ENCODE data around the gene CYP2D6. TPM values are rescaled to one million over a fixed set of nuclear protein-coding genes. Genes with fewer than 3 reads are reported as not detected.
"Not testable (repeated sequence)": the region's sequence is repeated elsewhere in the genome, so short reads cannot be mapped to it uniquely, and the experiment has no call there.

Gene CYP2D6
- total RNA-seq, 2 experiments from 2014 or later, result 1.5 to 2.0 TPM

DNA sequence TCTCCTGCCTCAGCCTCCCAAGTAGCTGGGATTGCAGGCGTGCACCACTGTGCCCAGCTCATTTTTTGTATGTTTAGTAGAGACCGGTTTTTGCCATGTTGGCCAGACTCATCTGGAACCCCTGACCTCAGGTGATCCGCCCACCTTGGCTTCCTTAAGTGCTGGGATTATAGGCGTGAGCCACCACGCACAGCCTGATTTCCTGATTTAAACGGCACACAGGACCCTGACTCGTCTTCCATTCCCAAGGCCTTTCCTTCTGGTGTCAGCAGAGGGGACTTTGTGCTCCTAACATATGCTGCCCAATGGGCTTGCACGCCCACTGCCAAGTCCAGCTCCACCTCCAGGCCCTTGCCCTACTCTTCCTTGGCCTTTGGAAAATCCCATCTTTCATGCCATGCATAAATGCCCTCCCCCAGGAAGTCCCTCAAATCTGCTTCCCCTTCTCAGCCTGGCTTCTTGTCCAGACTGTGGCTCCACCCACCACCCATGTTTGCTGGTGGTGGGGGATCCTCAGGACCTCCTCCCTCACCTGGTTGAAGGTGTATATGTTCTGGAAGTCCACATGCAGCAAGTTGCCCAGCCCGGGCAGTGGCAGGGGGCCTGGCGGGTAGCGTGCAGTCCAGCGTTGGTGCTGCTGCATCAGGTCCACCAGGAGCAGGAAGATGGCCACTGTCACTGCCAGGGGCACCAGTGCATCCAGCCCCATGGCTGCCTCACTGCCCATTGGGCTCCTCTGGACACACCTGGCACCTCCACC, 23.9 kb upstream of the CYP2D6 start:
- Mint-ChIP-seq H3K4me3 (no peak overlapping the region), H3K27me3 (no peaks in the 10 kb centered on the region), H3K9me3 (no peaks in the 10 kb centered on the region), H3K36me3 (ENCODE audit: low read depth) (no peaks in the 10 kb centered on the region), H3K4me1 (ENCODE audit: low read depth) (no peaks in the 10 kb centered on the region), H3K27ac (no peak overlapping the region)
- POLR2A ChIA-PET, result no interaction called here
- ATAC-seq, result no peak
- no peak for DNase-seq
- TF ChIP-seq, protein P1, sequence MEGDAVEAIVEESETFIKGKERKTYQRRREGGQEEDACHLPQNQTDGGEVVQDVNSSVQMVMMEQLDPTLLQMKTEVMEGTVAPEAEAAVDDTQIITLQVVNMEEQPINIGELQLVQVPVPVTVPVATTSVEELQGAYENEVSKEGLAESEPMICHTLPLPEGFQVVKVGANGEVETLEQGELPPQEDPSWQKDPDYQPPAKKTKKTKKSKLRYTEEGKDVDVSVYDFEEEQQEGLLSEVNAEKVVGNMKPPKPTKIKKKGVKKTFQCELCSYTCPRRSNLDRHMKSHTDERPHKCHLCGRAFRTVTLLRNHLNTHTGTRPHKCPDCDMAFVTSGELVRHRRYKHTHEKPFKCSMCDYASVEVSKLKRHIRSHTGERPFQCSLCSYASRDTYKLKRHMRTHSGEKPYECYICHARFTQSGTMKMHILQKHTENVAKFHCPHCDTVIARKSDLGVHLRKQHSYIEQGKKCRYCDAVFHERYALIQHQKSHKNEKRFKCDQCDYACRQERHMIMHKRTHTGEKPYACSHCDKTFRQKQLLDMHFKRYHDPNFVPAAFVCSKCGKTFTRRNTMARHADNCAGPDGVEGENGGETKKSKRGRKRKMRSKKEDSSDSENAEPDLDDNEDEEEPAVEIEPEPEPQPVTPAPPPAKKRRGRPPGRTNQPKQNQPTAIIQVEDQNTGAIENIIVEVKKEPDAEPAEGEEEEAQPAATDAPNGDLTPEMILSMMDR (IDR thresholded peaks at IDR 0.05), result no peak
- CTCF ChIA-PET, result no interaction called here
- intact Hi-C loops (cut with micrococcal nuclease), result no loop called here

DNA sequence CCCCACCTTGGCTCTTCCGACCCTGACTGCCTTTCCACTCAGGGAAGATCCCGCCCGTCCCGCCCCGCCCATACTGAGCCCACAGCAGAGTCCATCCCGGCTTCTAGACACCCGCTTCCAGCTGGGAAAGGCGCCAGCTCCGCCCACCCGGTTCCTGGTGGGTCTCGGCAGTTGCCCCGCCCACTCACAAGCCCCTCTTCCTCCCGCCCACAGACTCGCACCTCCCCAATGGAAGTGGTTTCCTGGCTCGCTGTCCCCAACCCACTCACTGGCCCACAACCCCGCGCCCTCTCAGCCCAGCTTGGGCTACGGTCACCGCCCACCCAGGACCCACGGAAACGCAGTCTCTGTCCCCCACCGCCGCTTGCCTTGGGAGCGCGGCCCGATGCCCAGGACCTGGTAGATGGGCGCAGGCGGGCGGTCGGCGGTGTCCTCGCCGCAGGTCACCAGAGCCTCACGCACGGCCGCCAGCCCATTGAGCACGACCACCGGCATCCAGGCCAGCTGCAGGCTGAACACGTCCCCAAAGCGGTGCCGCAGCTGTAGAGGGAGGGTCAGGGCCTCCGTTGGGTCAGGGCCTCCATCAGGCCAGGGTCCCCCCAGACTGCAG, 22.2 kb upstream of the CYP2D6 start:
- Mint-ChIP-seq H3K4me1 (ENCODE audit: low read depth) (no peaks in the 10 kb centered on the region), H3K36me3 (ENCODE audit: low read depth) (no peaks in the 10 kb centered on the region), H3K27ac (no peak overlapping the region), H3K4me3 (no peak overlapping the region), H3K27me3 (no peaks in the 10 kb centered on the region), H3K9me3 (no peaks in the 10 kb centered on the region)
- DNase-seq (no peak), ATAC-seq (no peak)
- POLR2A ChIA-PET, result no interaction called here
- TF ChIP-seq, protein P1 (IDR thresholded peaks at IDR 0.05), result no peak
- intact Hi-C loops (cut with micrococcal nuclease), result no loop called here
- CTCF ChIA-PET, result interaction anchor here (0.6 kb wide), 1 partner anchor 109 kb away, joined by 3 read pairs; no protein-coding TSS in a partner anchor

DNA sequence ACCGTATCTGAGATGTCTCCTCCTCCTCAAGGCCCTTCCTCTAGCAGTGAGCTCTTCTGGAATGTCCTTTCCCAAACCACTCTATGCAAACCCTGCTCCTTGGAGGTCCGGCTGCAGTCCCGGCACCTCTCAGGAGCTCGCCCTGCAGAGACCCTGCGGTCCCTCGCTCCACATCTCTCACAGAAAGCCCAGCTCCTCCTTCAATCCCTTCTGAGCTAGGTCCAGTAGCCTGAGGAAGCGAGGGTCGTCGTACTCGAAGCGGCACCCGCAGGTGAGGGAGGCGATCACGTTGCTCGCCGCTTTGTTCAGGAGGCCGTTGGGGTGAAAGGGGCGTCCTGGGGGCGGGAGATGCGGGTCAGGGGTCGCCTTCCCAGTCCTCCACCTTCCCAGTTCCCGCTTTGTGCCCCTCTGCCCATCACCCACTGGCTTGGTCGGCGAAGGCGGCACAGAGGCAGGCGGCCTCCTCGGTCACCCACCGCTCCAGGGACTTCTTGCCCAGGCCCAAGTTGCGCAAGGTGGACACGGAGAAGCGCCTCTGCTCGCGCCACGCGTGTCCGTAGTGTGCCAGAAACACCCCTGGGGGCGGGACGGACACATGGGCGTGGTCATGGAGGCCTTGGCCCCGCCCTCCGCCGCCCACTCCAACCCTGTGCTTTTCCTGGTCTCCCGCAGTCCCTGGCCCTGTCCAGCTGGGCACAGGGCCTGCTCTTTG, 21.5 kb upstream of the CYP2D6 start:
- ATAC-seq (no peak), DNase-seq (no peak)
- TF ChIP-seq, protein P1 (IDR thresholded peaks at IDR 0.05), result no peak
- ChIA-PET POLR2A (no interaction called here), CTCF (interaction anchor here (0.6 kb wide), 1 partner anchor 108 kb away, joined by 3 read pairs; no protein-coding TSS in a partner anchor)
- Mint-ChIP-seq H3K27ac (no peak overlapping the region), H3K27me3 (no peaks in the 10 kb centered on the region), H3K4me3 (no peak overlapping the region), H3K4me1 (ENCODE audit: low read depth) (no peaks in the 10 kb centered on the region), H3K9me3 (no peaks in the 10 kb centered on the region), H3K36me3 (ENCODE audit: low read depth) (no peaks in the 10 kb centered on the region)
- intact Hi-C loops (cut with micrococcal nuclease), result no loop called here

DNA sequence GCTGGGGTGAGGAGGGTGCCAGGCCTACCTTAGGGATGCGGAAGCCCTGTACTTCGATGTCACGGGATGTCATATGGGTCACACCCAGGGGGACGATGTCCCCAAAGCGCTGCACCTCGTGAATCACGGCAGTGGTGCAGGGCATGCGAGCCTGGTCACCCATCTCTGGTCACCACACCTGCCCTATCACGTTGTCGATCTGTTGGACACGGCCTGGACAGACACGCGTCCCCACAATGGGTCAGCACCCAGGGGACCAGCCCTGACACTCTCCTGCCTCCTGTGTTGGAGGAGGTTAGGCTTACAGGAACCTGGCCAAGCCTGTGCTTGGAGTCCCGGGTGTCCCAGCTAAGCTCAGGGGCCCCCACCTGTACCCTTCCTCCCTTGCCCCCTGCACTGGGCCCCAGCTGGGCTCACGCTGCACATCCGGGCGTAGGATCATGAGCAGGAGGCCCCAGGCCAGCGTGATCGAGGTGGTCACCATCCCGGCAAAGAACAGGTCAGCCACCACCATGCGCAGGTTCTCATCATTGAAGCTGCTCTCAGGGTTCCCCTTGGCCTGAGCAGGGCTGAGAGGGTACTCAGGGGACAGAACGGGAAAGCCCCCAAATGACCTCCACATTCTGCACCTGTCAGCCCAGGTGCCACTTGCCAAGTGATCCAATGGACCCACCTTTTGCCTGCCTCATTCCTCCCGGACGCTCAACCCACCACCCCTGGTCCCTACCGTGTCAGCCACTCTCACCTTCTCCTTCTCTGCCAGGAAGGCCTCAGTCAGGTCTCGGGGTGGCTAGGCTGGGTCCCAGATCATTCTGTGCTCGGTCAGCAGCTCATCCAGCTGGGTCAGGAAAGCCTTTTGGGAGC, 20.3 kb upstream of the CYP2D6 start:
- DNase-seq (no peak), ATAC-seq (no peak)
- POLR2A ChIA-PET, result no interaction called here
- Mint-ChIP-seq H3K36me3 (ENCODE audit: low read depth) (no peaks in the 10 kb centered on the region), H3K27me3 (no peaks in the 10 kb centered on the region), H3K9me3 (no peaks in the 10 kb centered on the region), H3K4me1 (ENCODE audit: low read depth) (no peaks in the 10 kb centered on the region), H3K4me3 (no peak overlapping the region), H3K27ac (no peak overlapping the region)
- intact Hi-C loops (cut with micrococcal nuclease), result no loop called here
- TF ChIP-seq, protein P1 (IDR thresholded peaks at IDR 0.05), result no peak
- CTCF ChIA-PET, result no interaction called here

DNA sequence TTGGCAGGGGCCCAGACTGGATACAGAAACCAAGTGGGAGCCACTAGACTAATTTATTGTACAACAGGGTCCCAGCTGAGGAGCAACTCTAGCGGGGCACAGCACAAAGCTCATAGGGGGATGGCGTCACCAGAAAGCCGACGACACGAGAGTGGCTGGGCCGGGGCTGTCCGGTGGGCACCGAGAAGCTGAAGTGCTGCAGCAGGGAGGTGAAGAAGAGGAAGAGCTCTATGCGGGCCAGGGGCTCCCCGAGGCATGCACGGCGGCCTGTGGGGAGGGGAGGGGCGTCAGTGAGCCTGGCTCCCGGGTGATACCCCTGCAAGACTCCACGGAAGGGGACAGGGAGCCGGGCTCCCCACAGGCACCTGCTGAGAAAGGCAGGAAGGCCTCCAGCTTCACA, 19.2 kb upstream of the CYP2D6 start:
- CTCF ChIA-PET; H3K36me3 Mint-ChIP-seq (ENCODE audit: low read depth): not testable (repeated sequence)

More for the DNA sequence above, 19.2 kb upstream of the CYP2D6 start:
- H3K27me3 Mint-ChIP-seq; DNase-seq; H3K4me1 Mint-ChIP-seq (ENCODE audit: low read depth); POLR2A ChIA-PET; H3K27ac Mint-ChIP-seq; intact Hi-C loops (cut with micrococcal nuclease); ATAC-seq; H3K4me3 Mint-ChIP-seq; H3K9me3 Mint-ChIP-seq: not testable (repeated sequence)

Measured in activated CD8-positive, alpha-beta T cell treated with anti-CD3 and anti-CD28 coated beads for 36 hours (primary cell).